Measurements from ENCODE around the gene AFM.
A peak's percentile ranks its signal among the peaks of the same experiment; 100 is the strongest.

Gene AFM
- 0 to 0.15 (median 0) reads per million in 18 experiments for total RNA-seq

GRCh38 chr4:73481358-73481757 is at the start of gene AFM:
TSS of gene AFM (plus strand) at chr4:73481745. CDS start at chr4:73481776, 31 bp downstream.
- no peak for DNase-seq

GRCh38 chr4:73431813-73432168 is 49.8 kb upstream of the AFM start:
- no peak for DNase-seq

- no peak for DNase-seq
These were observed 49.2 kb upstream of the AFM start for GRCh38 chr4:73432169-73433000.

- DNase-seq, result no peak
These were observed 48.4 kb upstream of the AFM start for GRCh38 chr4:73433140-73433539.

- DNase-seq, result peak in 1 of 2 donors; percentile 11
These were observed 47.2 kb upstream of the AFM start for GRCh38 chr4:73434311-73434710.

GRCh38 chr4:73435984-73436383 is 45.6 kb upstream of the AFM start, which contains the start of gene AFP:
TSS of gene AFP (plus strand) at chr4:73436221. CDS start at chr4:73436263, 42 bp downstream.
- no peak for DNase-seq

- no peak for DNase-seq
These were observed 44.6 kb upstream of the AFM start for GRCh38 chr4:73436674-73437557.

- no peak for DNase-seq
These were observed 44.0 kb upstream of the AFM start for GRCh38 chr4:73437558-73437956.

GRCh38 chr4:73438048-73438447 is 43.5 kb upstream of the AFM start:
- DNase-seq, result no peak

GRCh38 chr4:73438582-73439215 is 42.8 kb upstream of the AFM start:
- DNase-seq, result no peak

GRCh38 chr4:73439445-73439844 is 42.1 kb upstream of the AFM start:
- no peak for DNase-seq

GRCh38 chr4:73439991-73440390 is 41.6 kb upstream of the AFM start:
- DNase-seq, result no peak

GRCh38 chr4:73440653-73441052 is 40.9 kb upstream of the AFM start:
- no peak for DNase-seq

- DNase-seq, result no peak
These were observed 39.3 kb upstream of the AFM start for GRCh38 chr4:73442275-73442674.

- no peak for DNase-seq
These were observed 38.3 kb upstream of the AFM start for GRCh38 chr4:73443224-73443623.

- DNase-seq, result no peak
These were observed 35.9 kb upstream of the AFM start for GRCh38 chr4:73445383-73446335.

- DNase-seq, result peak; percentile 56 to 58
These were observed 35.1 kb upstream of the AFM start for GRCh38 chr4:73446336-73446938.

- no peak for DNase-seq
These were observed 33.9 kb upstream of the AFM start for GRCh38 chr4:73447671-73448070.

GRCh38 chr4:73448448-73449203 is 32.9 kb upstream of the AFM start:
- no peak for DNase-seq

GRCh38 chr4:73450398-73451004 is 31.0 kb upstream of the AFM start:
- DNase-seq, result no peak

Data from inflammatory macrophage (primary cell).